HepG2 (cell line): ENCODE results near the gene TTC6. TPM values are rescaled to one million over a fixed set of nuclear protein-coding genes. Genes with fewer than 3 reads are reported as not detected.

Experiments used
- FOSL2 ChIP-seq: sonication (generic); formaldehyde crosslinking; IDR thresholded peaks from 2 replicates; pipeline ENCODE4 v1.4.0; 2020; ENCODE audit warnings: missing genetic modification reagents
- HCFC1 ChIP-seq: fragments of 150-350 bp; IDR thresholded peaks from 2 replicates; pipeline ENCODE4 v1.6.1; 2014; ENCODE audit warnings: low read depth, low read length
- IKZF4 ChIP-seq: sonication (generic); formaldehyde crosslinking; IDR thresholded peaks from 2 replicates; pipeline ENCODE4 v1.5.1; 2020; ENCODE audit warnings: borderline replicate concordance, mild to moderate bottlenecking, low read depth, missing genetic modification reagents; ENCODE audit errors: not compliant biosample characterization
- KDM6A ChIP-seq: IDR thresholded peaks from 2 replicates; pipeline ENCODE4 v1.6.1; 2016; ENCODE audit warnings: low read depth
- LCORL ChIP-seq, 2 experiments: fragments of 450-650 bp in 1 of 2; sonication (generic) in 1 of 2; formaldehyde crosslinking in 1 of 2; IDR thresholded peaks; 2 replicates each; pipeline versions ENCODE4 v1.5.0 to v1.6.1; 2017 to 2020; ENCODE audit warnings: antibody characterized with exemption in 1 of 2, missing genetic modification reagents in 1 of 2
- MTF2 ChIP-seq: sonication (generic); formaldehyde crosslinking; IDR thresholded peaks from 2 replicates; pipeline ENCODE4 v1.5.0; 2020; ENCODE audit warnings: missing genetic modification reagents, borderline replicate concordance
- STAT5B ChIP-seq: sonication (generic); formaldehyde crosslinking; IDR thresholded peaks from 2 replicates; pipeline ENCODE4 v1.4.0; 2020; ENCODE audit warnings: missing genetic modification reagents
- TCF12 ChIP-seq, 2 experiments: fragments of 450-650 bp in 1 of 2; sonication (generic) in 1 of 2; formaldehyde crosslinking in 1 of 2; IDR thresholded peaks; 2 replicates each; pipeline versions ENCODE4 v1.6.1 to v1.8.0; 2017 to 2022; ENCODE audit warnings: antibody characterized with exemption in 1 of 2, mild to moderate bottlenecking in 1 of 2, missing genetic modification reagents in 1 of 2, moderate library complexity in 1 of 2
- ZNF282 ChIP-seq: fragments of 450-650 bp; IDR thresholded peaks from 2 replicates; pipeline ENCODE4 v1.6.1; 2018; ENCODE audit not compliant: partially characterized antibody
- ZNF343 ChIP-seq: sonication (generic); formaldehyde crosslinking; IDR thresholded peaks from 2 replicates; pipeline ENCODE4 v1.4.0; 2020; ENCODE audit warnings: mild to moderate bottlenecking, missing genetic modification reagents
- ZNF619 ChIP-seq: sonication (generic); formaldehyde crosslinking; IDR thresholded peaks from 2 replicates; pipeline ENCODE4 v1.4.0; 2020; ENCODE audit warnings: mild to moderate bottlenecking, missing genetic modification reagents
- ZNF776 ChIP-seq: sonication (generic); formaldehyde crosslinking; IDR thresholded peaks from 2 replicates; pipeline ENCODE4 v1.4.0; 2020; ENCODE audit warnings: mild to moderate bottlenecking, missing genetic modification reagents
- ZNF891 ChIP-seq: sonication (generic); formaldehyde crosslinking; IDR thresholded peaks from 2 replicates; pipeline ENCODE4 v1.5.0; 2020; ENCODE audit warnings: mild to moderate bottlenecking, missing genetic modification reagents
- polyA plus RNA-seq, 8 experiments: library from polyadenylated mRNA; depleted of rRNA in 3 of 8; stranded (reverse) in 7 of 8; unstranded in 1 of 8; fragments of >200 nt; fragmentation: Illumina TruSeq in 4 of 8; extraction: Trizol in 4 of 8; gene quantifications; 2 replicates each; pipeline versions ENCODE4 v1.2.1 to v1.2.3, GENCODE V29; 2011 to 2016; ENCODE audit warnings: low read depth in 4 of 8, missing spikeins in 1 of 8, mixed read lengths in 1 of 8; ENCODE audit not compliant: insufficient read depth in 1 of 8
- total RNA-seq, 5 experiments: library from RNA; depleted of rRNA; stranded (reverse); fragments of >200 nt; fragmentation: Illumina TruSeq; extraction: Trizol; gene quantifications; 2 replicates each; pipeline ENCODE4 v1.2.3, GENCODE V29; 2016; ENCODE audit warnings: low read depth in 1 of 5
- TF ChIP-seq, protein P1 (sequence below): sonication (generic); formaldehyde crosslinking; IDR thresholded peaks from 2 replicates; pipeline ENCODE4 v1.4.0; 2020; ENCODE audit warnings: missing genetic modification reagents, borderline replicate concordance
- TF ChIP-seq, protein P2 (sequence below): sonication (generic); formaldehyde crosslinking; IDR thresholded peaks from 2 replicates; pipeline ENCODE4 v1.5.0; 2020; ENCODE audit warnings: missing genetic modification reagents, mild to moderate bottlenecking, borderline replicate concordance
- TF ChIP-seq, protein P3 (sequence below): sonication (generic); formaldehyde crosslinking; IDR thresholded peaks from 2 replicates; pipeline ENCODE4 v1.5.0; 2020; ENCODE audit warnings: missing genetic modification reagents, mild to moderate bottlenecking, borderline replicate concordance
- TF ChIP-seq, protein P4 (sequence below): sonication (generic); formaldehyde crosslinking; IDR thresholded peaks from 2 replicates; pipeline ENCODE4 v1.4.0; 2020; ENCODE audit warnings: missing genetic modification reagents, mild to moderate bottlenecking, borderline replicate concordance
- TF ChIP-seq, protein P5 (sequence below): sonication (generic); formaldehyde crosslinking; IDR thresholded peaks from 2 replicates; pipeline ENCODE4 v1.4.0; 2020; ENCODE audit warnings: missing genetic modification reagents, borderline replicate concordance

Gene TTC6
- total and polyA plus RNA-seq, 2 of the 13 experiments (the other 11 are each of a cell fraction or from before 2014, with no cell fraction given) = 9.3 to 27.4 TPM

DNA sequence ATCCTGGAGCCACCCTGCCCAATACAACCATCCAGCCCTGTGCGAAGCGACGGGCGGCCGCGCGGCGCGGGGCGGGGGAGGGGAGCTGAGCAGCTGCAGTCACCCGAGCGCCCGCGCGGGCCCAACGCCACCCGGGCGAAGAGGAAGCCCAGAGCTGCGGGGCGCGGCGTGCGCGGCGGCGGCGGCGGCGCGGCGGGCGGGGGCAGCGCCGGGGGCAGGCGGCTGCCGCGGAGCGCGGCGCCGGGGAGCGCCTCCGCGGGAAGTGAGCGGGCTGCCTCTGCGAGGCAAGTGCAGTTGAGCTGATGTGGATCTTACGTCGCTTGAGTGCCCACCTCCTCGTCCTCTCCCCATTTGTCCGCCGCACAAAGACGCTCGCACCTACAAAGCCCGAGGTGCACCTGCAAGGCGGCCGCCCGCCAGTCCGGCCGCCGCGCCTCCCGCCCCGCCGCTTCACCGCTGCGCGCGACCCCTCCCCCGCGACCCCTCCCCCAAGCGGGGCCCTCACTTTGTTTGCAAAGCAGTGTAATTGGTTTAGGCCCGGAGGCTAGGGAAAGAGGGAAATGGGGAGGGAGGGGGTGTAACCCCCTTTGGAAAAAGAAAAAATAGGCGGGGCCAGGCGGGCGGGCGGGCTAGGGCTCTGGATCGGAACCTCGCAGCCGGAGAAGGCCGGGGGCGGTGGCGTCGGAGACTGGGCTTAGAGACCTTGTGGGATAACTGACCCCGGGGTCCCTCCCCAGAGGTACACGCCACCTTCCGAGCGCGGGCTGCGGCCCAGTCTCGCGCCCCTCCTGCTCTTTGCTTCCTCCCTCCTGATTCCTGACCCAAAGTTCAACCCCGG lies at the start of gene TTC6, which contains the start of gene FOXA1 (continued):
- TF ChIP-seq ZNF343 (CRISPR knock-in tag) (no peak), KDM6A (CRISPR knock-in tag) (no peak), MTF2 (CRISPR knock-in tag) (0 out of 2 replicates have a peak, but pooled peaks have one; percentile 79), STAT5B (CRISPR knock-in tag) (0 out of 2 replicates have a peak, but pooled peaks have one; percentile 50), IKZF4 (CRISPR knock-in tag) (no peak), HCFC1 (no peak), ZNF619 (CRISPR knock-in tag) (peak; percentile 60; the same call in 1 of the 2 replicates), TCF12 (IDR thresholded peaks at IDR 0.05) (no peak), TCF12 (CRISPR knock-in tag; IDR thresholded peaks at IDR 0.05) (peak; percentile 15; the same call in 1 of the 2 replicates), ZNF891 (peak; percentile 17; the same call in 1 of the 2 replicates), ZNF776 (CRISPR knock-in tag) (no peak; the same call in 1 of the 2 replicates), FOSL2 (CRISPR knock-in tag) (peak; percentile 34; the same call in 1 of the 2 replicates), LCORL (IDR thresholded peaks at IDR 0.05) (no peak), LCORL (CRISPR knock-in tag; IDR thresholded peaks at IDR 0.05) (peak; percentile 58; the same call in 1 of the 2 replicates), ZNF282 (no peak)
- TF ChIP-seq, protein P1, sequence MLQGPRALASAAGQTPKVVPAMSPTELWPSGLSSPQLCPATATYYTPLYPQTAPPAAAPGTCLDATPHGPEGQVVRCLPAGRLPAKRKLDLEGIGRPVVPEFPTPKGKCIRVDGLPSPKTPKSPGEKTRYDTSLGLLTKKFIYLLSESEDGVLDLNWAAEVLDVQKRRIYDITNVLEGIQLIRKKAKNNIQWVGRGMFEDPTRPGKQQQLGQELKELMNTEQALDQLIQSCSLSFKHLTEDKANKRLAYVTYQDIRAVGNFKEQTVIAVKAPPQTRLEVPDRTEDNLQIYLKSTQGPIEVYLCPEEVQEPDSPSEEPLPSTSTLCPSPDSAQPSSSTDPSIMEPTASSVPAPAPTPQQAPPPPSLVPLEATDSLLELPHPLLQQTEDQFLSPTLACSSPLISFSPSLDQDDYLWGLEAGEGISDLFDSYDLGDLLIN (CRISPR knock-in tag) = no peak; the same call in 1 of the 2 replicates
- TF ChIP-seq, protein P2, sequence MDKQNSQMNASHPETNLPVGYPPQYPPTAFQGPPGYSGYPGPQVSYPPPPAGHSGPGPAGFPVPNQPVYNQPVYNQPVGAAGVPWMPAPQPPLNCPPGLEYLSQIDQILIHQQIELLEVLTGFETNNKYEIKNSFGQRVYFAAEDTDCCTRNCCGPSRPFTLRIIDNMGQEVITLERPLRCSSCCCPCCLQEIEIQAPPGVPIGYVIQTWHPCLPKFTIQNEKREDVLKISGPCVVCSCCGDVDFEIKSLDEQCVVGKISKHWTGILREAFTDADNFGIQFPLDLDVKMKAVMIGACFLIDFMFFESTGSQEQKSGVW (CRISPR knock-in tag) = no peak
- TF ChIP-seq, protein P3, sequence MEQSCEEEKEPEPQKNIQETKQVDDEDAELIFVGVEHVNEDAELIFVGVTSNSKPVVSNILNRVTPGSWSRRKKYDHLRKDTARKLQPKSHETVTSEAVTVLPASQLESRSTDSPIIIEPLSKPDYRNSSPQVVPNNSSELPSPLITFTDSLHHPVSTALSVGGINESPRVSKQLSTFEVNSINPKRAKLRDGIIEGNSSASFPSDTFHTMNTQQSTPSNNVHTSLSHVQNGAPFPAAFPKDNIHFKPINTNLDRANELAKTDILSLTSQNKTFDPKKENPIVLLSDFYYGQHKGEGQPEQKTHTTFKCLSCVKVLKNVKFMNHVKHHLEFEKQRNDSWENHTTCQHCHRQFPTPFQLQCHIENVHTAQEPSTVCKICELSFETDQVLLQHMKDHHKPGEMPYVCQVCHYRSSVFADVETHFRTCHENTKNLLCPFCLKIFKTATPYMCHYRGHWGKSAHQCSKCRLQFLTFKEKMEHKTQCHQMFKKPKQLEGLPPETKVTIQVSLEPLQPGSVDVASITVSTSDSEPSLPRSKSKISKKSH (CRISPR knock-in tag) = peak; percentile 55; the same call in 1 of the 2 replicates
- TF ChIP-seq, protein P4, sequence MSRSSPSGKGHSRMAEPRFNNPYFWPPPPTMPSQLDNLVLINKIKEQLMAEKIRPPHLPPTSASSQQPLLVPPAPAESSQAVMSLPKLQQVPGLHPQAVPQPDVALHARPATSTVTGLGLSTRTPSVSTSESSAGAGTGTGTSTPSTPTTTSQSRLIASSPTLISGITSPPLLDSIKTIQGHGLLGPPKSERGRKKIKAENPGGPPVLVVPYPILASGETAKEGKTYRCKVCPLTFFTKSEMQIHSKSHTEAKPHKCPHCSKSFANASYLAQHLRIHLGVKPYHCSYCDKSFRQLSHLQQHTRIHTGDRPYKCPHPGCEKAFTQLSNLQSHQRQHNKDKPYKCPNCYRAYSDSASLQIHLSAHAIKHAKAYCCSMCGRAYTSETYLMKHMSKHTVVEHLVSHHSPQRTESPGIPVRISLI (CRISPR knock-in tag) = no peak
- TF ChIP-seq, protein P5, sequence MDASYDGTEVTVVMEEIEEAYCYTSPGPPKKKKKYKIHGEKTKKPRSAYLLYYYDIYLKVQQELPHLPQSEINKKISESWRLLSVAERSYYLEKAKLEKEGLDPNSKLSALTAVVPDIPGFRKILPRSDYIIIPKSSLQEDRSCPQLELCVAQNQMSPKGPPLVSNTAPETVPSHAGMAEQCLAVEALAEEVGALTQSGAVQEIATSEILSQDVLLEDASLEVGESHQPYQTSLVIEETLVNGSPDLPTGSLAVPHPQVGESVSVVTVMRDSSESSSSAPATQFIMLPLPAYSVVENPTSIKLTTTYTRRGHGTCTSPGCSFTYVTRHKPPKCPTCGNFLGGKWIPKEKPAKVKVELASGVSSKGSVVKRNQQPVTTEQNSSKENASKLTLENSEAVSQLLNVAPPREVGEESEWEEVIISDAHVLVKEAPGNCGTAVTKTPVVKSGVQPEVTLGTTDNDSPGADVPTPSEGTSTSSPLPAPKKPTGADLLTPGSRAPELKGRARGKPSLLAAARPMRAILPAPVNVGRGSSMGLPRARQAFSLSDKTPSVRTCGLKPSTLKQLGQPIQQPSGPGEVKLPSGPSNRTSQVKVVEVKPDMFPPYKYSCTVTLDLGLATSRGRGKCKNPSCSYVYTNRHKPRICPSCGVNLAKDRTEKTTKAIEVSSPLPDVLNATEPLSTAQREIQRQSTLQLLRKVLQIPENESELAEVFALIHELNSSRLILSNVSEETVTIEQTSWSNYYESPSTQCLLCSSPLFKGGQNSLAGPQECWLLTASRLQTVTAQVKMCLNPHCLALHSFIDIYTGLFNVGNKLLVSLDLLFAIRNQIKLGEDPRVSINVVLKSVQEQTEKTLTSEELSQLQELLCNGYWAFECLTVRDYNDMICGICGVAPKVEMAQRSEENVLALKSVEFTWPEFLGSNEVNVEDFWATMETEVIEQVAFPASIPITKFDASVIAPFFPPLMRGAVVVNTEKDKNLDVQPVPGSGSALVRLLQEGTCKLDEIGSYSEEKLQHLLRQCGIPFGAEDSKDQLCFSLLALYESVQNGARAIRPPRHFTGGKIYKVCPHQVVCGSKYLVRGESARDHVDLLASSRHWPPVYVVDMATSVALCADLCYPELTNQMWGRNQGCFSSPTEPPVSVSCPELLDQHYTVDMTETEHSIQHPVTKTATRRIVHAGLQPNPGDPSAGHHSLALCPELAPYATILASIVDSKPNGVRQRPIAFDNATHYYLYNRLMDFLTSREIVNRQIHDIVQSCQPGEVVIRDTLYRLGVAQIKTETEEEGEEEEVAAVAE (CRISPR knock-in tag) = peak; percentile 54; the same call in 1 of the 2 replicates
